GM12891 (cell line): ENCODE results near the gene NOS3.
A peak's percentile ranks its signal among the peaks of the same experiment; 100 is the strongest.
"Not testable (repeated sequence)": the region's sequence is repeated elsewhere in the genome, so short reads cannot be mapped to it uniquely, and the experiment has no call there.

Source experiments
- DNase-seq: peaks from one replicate; pipeline ENCODE4 v3.0.0; 2011; ENCODE audit warnings: low spot score; ENCODE audit not compliant: insufficient read length
- FAIRE-seq: peaks from 2 replicates; lab custom pipeline; 2011; peaks lifted over from hg19 to GRCh38; lab: Jason Lieb, UNC
- PAX5 ChIP-seq: IDR thresholded peaks from 2 replicates; pipeline ENCODE4 v1.6.1; 2011; ENCODE audit warnings: low read length, moderate library complexity, mild to moderate bottlenecking; ENCODE audit not compliant: insufficient read depth, severe bottlenecking
- POLR2A ChIP-seq: IDR thresholded peaks from 2 replicates; pipeline ENCODE4 v1.6.1; 2011; ENCODE audit warnings: low read depth, low read length, control low read depth
- POLR2AphosphoS5 ChIP-seq: IDR thresholded peaks from 2 replicates; pipeline ENCODE4 v1.6.1; 2011; ENCODE audit warnings: low read depth, low read length, control low read depth
- POU2F2 ChIP-seq: IDR thresholded peaks from 2 replicates; pipeline ENCODE4 v1.6.1; 2011; ENCODE audit warnings: low read depth, mild to moderate bottlenecking, control low read depth, low read length, moderate library complexity
- SPI1 ChIP-seq: IDR thresholded peaks from 2 replicates; pipeline ENCODE4 v1.6.1; 2011; ENCODE audit warnings: low read depth, low read length, control low read depth
- TAF1 ChIP-seq: IDR thresholded peaks from 2 replicates; pipeline ENCODE4 v1.6.1; 2011; ENCODE audit warnings: low read depth, low read length, control low read depth

NOS3 gene

GRCh38 chr7:151009327-151010036 lies 18.7 kb downstream of the NOS3 start:
- DNase-seq (no peak), FAIRE-seq (no peak)
- no peak for TF ChIP-seq TAF1
- no peak for TF ChIP-seq POU2F2
- TF ChIP-seq PAX5, result no peak
- TF ChIP-seq SPI1, result no peak
- no peak for TF ChIP-seq POLR2A
- TF ChIP-seq POLR2AphosphoS5, result no peak

- no peak for DNase-seq
- FAIRE-seq, result no peak
- TF ChIP-seq POLR2A, result no peak
- no peak for TF ChIP-seq SPI1
- TF ChIP-seq TAF1, result no peak
- no peak for TF ChIP-seq POLR2AphosphoS5
- TF ChIP-seq PAX5, result no peak
- TF ChIP-seq POU2F2, result no peak
Observed at GRCh38 chr7:151010037-151010306, 19.2 kb downstream of the NOS3 start.

GRCh38 chr7:151010307-151011096 lies 19.7 kb downstream of the NOS3 start:
- no peak for DNase-seq
- no peak for TF ChIP-seq SPI1
- no peak for TF ChIP-seq POU2F2
- no peak for TF ChIP-seq PAX5
- no peak for TF ChIP-seq POLR2A
- TF ChIP-seq TAF1, result no peak
- no peak for TF ChIP-seq POLR2AphosphoS5
- no peak for FAIRE-seq

GRCh38 chr7:151011097-151011409 lies 20.2 kb downstream of the NOS3 start:
- TF ChIP-seq POLR2AphosphoS5 (no peak), SPI1 (no peak), TAF1 (no peak), POLR2A (no peak), PAX5 (no peak), POU2F2 (no peak)
- DNase-seq, result no peak
- no peak for FAIRE-seq

- DNase-seq, FAIRE-seq: not testable (repeated sequence)
Observed at GRCh38 chr7:151011616-151012015, 20.8 kb downstream of the NOS3 start.

GRCh38 chr7:151012031-151012692 lies 21.3 kb downstream of the NOS3 start:
- TF ChIP-seq POLR2AphosphoS5 (no peak), SPI1 (no peak), POLR2A (no peak), POU2F2 (no peak), TAF1 (no peak), PAX5 (no peak)
- no peak for FAIRE-seq
- DNase-seq, result no peak

- peak; percentile 43 for FAIRE-seq
- no peak for DNase-seq
- TF ChIP-seq POLR2AphosphoS5 (no peak), POU2F2 (no peak), PAX5 (no peak), SPI1 (no peak), POLR2A (no peak), TAF1 (no peak)
Observed at GRCh38 chr7:151012911-151013347, 22.1 kb downstream of the NOS3 start.

- no peak for TF ChIP-seq POLR2AphosphoS5
- TF ChIP-seq POU2F2, result no peak
- TF ChIP-seq POLR2A, result no peak
- no peak for TF ChIP-seq TAF1
- TF ChIP-seq PAX5, result no peak
- no peak for TF ChIP-seq SPI1
- FAIRE-seq (no peak), DNase-seq (no peak)
Observed at GRCh38 chr7:151013356-151013732, 22.5 kb downstream of the NOS3 start.

- TF ChIP-seq POU2F2 (no peak), POLR2A (no peak), POLR2AphosphoS5 (no peak), SPI1 (no peak), PAX5 (no peak), TAF1 (no peak)
- DNase-seq, result peak; percentile 67
Observed at GRCh38 chr7:151013733-151014497, 23.1 kb downstream of the NOS3 start.

More at GRCh38 chr7:151013733-151014497, 23.1 kb downstream of the NOS3 start:
- peak; percentile 85 for FAIRE-seq
